GM18870 (cell line): Measurements from ENCODE around the gene ZMAT5.

Source experiments
- ATAC-seq: cut with Tn5 transposase; IDR thresholded peaks from one replicate; pipeline ENCODE4 v1.9.1; 2021; ENCODE audit warnings: moderate library complexity; ENCODE audit not compliant: unreplicated experiment

Gene ZMAT5

GRCh38 chr22:29692327-29692640 is 74.5 kb downstream of the ZMAT5 start:
- ATAC-seq: no peak

- ATAC-seq: no peak
These were observed 75.0 kb downstream of the ZMAT5 start for GRCh38 chr22:29691636-29692326.

- no peak for ATAC-seq
These were observed 76.3 kb downstream of the ZMAT5 start for GRCh38 chr22:29690476-29690875.

GRCh38 chr22:29689880-29690213 is 77.0 kb downstream of the ZMAT5 start:
- no peak for ATAC-seq

GRCh38 chr22:29689206-29689879 is 77.5 kb downstream of the ZMAT5 start:
- ATAC-seq: no peak

GRCh38 chr22:29684244-29684643 is 82.6 kb downstream of the ZMAT5 start:
- no peak for ATAC-seq

- no peak for ATAC-seq
These were observed 83.3 kb downstream of the ZMAT5 start for GRCh38 chr22:29683536-29683935.
